ENCODE results near the gene TAAR9. TPM values are rescaled to one million over a fixed set of nuclear protein-coding genes. Genes with fewer than 3 reads are reported as not detected.

The TAAR9 gene
- total RNA-seq, 1 donor from 2014 or later = not detected

DNA sequence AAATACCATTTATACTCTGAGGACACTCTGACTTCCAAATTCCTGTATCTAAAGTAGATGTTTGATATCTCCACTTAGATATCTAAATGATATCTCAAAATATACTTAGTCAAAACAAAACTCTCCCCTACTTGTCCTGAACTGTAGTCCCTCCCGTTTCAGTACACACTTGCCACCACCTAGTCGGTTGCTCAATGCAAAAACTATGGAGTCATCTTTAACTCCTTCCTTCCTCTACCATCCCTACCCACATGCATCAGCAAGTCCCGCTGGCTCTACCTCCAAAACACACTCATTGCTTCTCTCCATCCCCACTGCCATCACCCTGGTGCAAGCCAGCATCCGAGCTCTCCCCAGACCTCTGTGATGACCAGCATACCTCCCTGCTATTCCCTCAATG lies 38.3 kb upstream of the TAAR9 start:
- no peak for DNase-seq (ENCODE audit: low spot score)
- no peaks in the 10 kb centered on the region for H3K27me3 Mint-ChIP-seq (ENCODE audit: low read depth)
- no peak overlapping the region for H3K4me3 Mint-ChIP-seq (ENCODE audit: unreplicated experiment)
- H3K4me1 Mint-ChIP-seq (ENCODE audit: low read depth) = peaks cover 13% of the 10 kb centered on the region
- no peaks in the 10 kb centered on the region for H3K9me3 Mint-ChIP-seq (ENCODE audit: low read depth)
- TF ChIP-seq, protein P1, sequence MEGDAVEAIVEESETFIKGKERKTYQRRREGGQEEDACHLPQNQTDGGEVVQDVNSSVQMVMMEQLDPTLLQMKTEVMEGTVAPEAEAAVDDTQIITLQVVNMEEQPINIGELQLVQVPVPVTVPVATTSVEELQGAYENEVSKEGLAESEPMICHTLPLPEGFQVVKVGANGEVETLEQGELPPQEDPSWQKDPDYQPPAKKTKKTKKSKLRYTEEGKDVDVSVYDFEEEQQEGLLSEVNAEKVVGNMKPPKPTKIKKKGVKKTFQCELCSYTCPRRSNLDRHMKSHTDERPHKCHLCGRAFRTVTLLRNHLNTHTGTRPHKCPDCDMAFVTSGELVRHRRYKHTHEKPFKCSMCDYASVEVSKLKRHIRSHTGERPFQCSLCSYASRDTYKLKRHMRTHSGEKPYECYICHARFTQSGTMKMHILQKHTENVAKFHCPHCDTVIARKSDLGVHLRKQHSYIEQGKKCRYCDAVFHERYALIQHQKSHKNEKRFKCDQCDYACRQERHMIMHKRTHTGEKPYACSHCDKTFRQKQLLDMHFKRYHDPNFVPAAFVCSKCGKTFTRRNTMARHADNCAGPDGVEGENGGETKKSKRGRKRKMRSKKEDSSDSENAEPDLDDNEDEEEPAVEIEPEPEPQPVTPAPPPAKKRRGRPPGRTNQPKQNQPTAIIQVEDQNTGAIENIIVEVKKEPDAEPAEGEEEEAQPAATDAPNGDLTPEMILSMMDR (IDR thresholded peaks at IDR 0.05) = no peak
- H3K27ac Mint-ChIP-seq (ENCODE audit: unreplicated experiment) = no peak overlapping the region
- peaks cover 28% of the 10 kb centered on the region for H3K36me3 Mint-ChIP-seq (ENCODE audit: low read depth)

DNA sequence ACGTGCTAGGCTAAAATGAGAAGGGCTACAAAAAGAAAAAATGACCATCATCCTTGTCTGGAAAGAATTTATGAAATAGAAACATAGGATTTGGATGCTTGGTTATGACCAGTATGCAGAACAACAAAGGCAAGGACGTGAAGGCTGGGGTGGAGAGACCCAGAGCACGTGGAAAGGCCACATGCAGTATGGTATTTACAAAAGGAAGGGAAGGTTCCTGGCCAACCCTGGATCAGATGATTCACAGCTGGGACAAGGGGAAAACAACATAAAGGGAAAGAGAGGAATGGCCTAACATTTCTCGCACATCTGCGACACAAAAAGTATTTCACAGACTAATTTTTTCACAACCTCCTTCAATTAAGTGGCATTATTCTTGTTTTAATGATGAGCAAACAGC lies 33.3 kb upstream of the TAAR9 start:
- no peak overlapping the region for H3K4me3 Mint-ChIP-seq (ENCODE audit: unreplicated experiment)
- TF ChIP-seq, protein P1 (IDR thresholded peaks at IDR 0.05) = no peak
- peak overlapping the region; percentile 34 for H3K27ac Mint-ChIP-seq (ENCODE audit: unreplicated experiment)
- peaks cover 5% of the 10 kb centered on the region for H3K9me3 Mint-ChIP-seq (ENCODE audit: low read depth)
- H3K36me3 Mint-ChIP-seq (ENCODE audit: low read depth) = peaks cover 21% of the 10 kb centered on the region
- peaks cover 47% of the 10 kb centered on the region for H3K4me1 Mint-ChIP-seq (ENCODE audit: low read depth)
- no peak for DNase-seq (ENCODE audit: low spot score)
- H3K27me3 Mint-ChIP-seq (ENCODE audit: low read depth) = no peaks in the 10 kb centered on the region

DNA sequence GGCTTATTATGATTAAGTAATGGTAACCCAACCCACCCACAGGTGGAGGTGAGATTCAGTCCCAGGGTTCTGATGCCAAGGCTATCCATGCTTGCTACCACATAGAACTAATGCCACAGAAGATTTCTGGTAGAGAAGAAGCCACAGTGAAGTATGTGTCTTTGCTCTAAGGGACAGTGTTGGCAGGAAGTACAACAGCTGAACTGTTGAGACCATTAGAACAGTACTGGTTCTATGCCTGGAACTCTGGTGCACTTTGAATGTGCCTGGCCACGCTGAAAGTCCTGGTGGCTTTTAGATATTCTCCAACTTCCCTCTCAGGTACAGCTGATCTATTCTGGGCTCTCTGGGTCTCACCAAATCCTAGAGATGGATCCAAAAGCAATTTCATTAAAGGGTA lies 32.9 kb upstream of the TAAR9 start:
- H3K4me3 Mint-ChIP-seq (ENCODE audit: unreplicated experiment) = no peak overlapping the region
- TF ChIP-seq, protein P1 (IDR thresholded peaks at IDR 0.05) = no peak
- H3K27me3 Mint-ChIP-seq (ENCODE audit: low read depth) = no peaks in the 10 kb centered on the region
- H3K36me3 Mint-ChIP-seq (ENCODE audit: low read depth) = peaks cover 17% of the 10 kb centered on the region
- H3K4me1 Mint-ChIP-seq (ENCODE audit: low read depth) = peaks cover 47% of the 10 kb centered on the region
- H3K9me3 Mint-ChIP-seq (ENCODE audit: low read depth) = peaks cover 5% of the 10 kb centered on the region
- peak overlapping the region; percentile 34 for H3K27ac Mint-ChIP-seq (ENCODE audit: unreplicated experiment)
- no peak for DNase-seq (ENCODE audit: low spot score)

GRCh38 chr6:132506461-132506860 lies 31.6 kb upstream of the TAAR9 start:
- Mint-ChIP-seq H3K4me1 (ENCODE audit: low read depth) (peaks cover 58% of the 10 kb centered on the region), H3K27me3 (ENCODE audit: low read depth) (no peaks in the 10 kb centered on the region), H3K4me3 (ENCODE audit: unreplicated experiment) (no peak overlapping the region), H3K9me3 (ENCODE audit: low read depth) (peaks cover 5% of the 10 kb centered on the region), H3K27ac (ENCODE audit: unreplicated experiment) (no peak overlapping the region), H3K36me3 (ENCODE audit: low read depth) (peaks cover 10% of the 10 kb centered on the region)
- no peak for DNase-seq (ENCODE audit: low spot score)
- TF ChIP-seq, protein P1 (IDR thresholded peaks at IDR 0.05) = no peak

DNA sequence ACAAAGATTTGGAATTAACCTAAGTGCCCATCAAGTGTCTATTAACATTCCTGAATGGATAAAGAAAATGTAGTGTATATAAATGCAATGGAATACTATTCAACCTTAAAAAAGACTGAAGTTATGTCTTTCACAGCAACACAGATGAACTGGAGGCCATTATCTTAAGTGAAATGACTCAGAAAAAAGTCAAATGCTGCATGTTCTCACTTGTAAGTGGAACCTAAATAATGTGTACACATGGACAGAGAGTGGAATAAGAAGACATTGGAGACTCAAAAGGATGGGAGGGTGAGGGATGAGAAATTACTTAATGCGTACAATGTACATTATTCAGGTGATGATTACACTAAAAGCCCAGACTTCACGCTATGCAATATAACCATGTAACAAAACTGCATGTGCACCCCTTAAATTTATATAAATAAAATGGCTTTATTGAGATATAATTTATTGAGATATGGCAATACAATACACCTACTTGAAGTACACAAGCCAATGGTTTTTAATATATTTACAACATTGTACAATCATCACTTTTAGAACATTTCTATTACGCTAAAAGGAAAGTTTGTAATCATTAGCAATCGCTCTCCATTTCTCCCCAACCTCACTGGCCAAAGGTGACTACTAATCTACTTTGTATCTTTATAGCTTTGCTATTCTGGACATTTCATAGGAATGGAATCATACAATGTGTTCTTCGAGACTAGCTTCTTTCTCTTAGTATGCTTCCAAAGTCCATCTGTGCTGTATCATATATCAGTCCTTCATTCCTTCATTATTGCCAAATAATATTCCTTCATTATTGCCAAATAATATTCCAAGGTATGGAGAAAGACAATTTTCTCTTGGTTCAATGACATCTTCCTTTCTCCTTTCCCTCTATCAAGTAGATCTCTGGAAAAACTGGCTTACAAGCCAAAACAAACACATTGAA lies 30.9 kb upstream of the TAAR9 start:
- Mint-ChIP-seq H3K27me3 (ENCODE audit: low read depth) (no peaks in the 10 kb centered on the region), H3K4me1 (ENCODE audit: low read depth) (peaks cover 64% of the 10 kb centered on the region), H3K9me3 (ENCODE audit: low read depth) (peaks cover 5% of the 10 kb centered on the region), H3K36me3 (ENCODE audit: low read depth) (peaks cover 5% of the 10 kb centered on the region), H3K27ac (ENCODE audit: unreplicated experiment) (no peak overlapping the region), H3K4me3 (ENCODE audit: unreplicated experiment) (no peak overlapping the region)
- no peak for DNase-seq (ENCODE audit: low spot score)
- TF ChIP-seq, protein P1 (IDR thresholded peaks at IDR 0.05) = no peak
